Esophagus (tissue), 2 donors: ENCODE data around the gene PPP1R8. TPM values are rescaled to one million over a fixed set of nuclear protein-coding genes. Genes with fewer than 3 reads are reported as not detected.

Experiments
- H3K27ac ChIP-seq, 2 donors: one replicate each; pipeline ENCODE4 v1.5.1; 2013; ENCODE audit warnings: low read depth in 2 of 2, mild to moderate bottlenecking in 2 of 2, inconsistent platforms in 1 of 2, low read length in 1 of 2, moderate library complexity in 1 of 2
- H3K27me3 ChIP-seq, 2 donors: one replicate each; pipeline ENCODE4 v1.6.1; 2013; ENCODE audit warnings: low read length in 2 of 2, control low read depth in 1 of 2, mild to moderate bottlenecking in 1 of 2; ENCODE audit not compliant: insufficient read depth in 2 of 2, control insufficient read depth in 1 of 2
- H3K36me3 ChIP-seq, 2 donors: one replicate each; pipeline ENCODE4 v1.6.1; 2013; ENCODE audit warnings: low read length in 1 of 2; ENCODE audit not compliant: control insufficient read depth in 2 of 2, insufficient read depth in 2 of 2
- H3K4me1 ChIP-seq, 2 donors: one replicate each; pipeline ENCODE4 v1.6.1; 2013; ENCODE audit warnings: low read length in 1 of 2; ENCODE audit not compliant: control insufficient read depth in 2 of 2, insufficient read depth in 2 of 2
- H3K4me3 ChIP-seq, 2 donors: one replicate each; pipeline ENCODE4 v1.5.1; 2013; ENCODE audit warnings: low read length in 2 of 2, mild to moderate bottlenecking in 2 of 2, low read depth in 1 of 2, moderate library complexity in 1 of 2
- H3K9me3 ChIP-seq, 2 donors: one replicate each; pipeline ENCODE4 v1.6.1; 2013; ENCODE audit warnings: mild to moderate bottlenecking in 2 of 2, low read depth in 1 of 2, low read length in 1 of 2, moderate library complexity in 1 of 2; ENCODE audit not compliant: control insufficient read depth in 2 of 2, insufficient read depth in 1 of 2
- WGBS, 2 donors: extraction: QIAGEN DNeasy Blood & Tissue Kit; methylation state at CpG; one replicate each; pipeline ENCODE4 v1.1.7; 2013; 5-methylcytosine and 5-hydroxymethylcytosine counted together
- polyA plus RNA-seq, 2 donors: library from polyadenylated mRNA; stranded (reverse); fragments of 200-250 nt; gene quantifications; one replicate each; pipeline ENCODE4 v1.2.3, GENCODE V29; 2013
- donor health status: healthy with polysubstance abuse.
- donor health status: Bipolar disorder and iron deficiency.

Gene PPP1R8
- polyA plus RNA-seq, 2 donors = 15.5 to 27.2 TPM

DNA sequence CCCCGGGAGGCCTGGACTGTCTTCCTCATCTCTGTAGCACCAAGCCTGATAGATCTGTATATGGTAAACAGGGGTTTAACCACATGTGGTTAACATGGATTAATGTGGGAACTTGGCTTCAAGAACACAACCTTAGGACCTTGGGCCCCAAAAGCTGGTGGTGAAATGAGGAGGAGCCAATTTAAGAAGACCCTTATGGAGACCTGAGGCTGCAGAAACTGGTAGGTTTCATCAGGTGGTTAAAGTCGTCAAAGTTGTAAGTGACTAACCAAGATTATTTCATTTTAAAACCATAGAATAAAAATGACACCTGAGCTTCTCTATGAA, 55.7 kb downstream of the PPP1R8 start:
- Histone ChIP-seq H3K36me3 (peaks cover 0 to 10% of the 10 kb centered on the region in 2 donors), H3K4me3 (no peak overlapping the region), H3K9me3 (no peaks in the 10 kb centered on the region), H3K27me3 (no peaks in the 10 kb centered on the region), H3K4me1 (no peaks in the 10 kb centered on the region), H3K27ac (no peak overlapping the region)
- WGBS, 2 donors = 75 to 81% methylated on average over 2 of the region's 2 CpGs

DNA sequence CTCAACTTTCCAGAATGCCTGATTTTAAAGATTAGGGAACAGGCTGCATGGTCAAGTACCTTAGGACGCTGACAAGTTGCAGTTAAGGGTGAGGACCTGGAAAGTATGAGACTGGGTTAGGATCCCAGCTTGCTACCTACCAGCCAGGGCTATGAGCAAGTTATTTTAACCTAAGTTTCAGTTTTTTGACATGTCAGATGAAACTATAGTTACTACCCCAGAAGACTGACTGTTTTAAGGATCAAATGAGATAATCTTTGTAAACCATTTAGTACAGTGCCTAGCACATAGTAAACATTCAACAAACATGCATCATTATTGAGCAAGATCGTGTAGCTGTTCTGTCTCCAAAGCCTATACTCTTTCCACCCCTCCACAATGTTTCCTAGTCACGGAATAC, 56.2 kb downstream of the PPP1R8 start:
- Histone ChIP-seq H3K4me3 (no peak overlapping the region), H3K27ac (no peak overlapping the region), H3K36me3 (peaks cover 0 to 10% of the 10 kb centered on the region in 2 donors), H3K27me3 (no peaks in the 10 kb centered on the region), H3K4me1 (no peaks in the 10 kb centered on the region), H3K9me3 (no peaks in the 10 kb centered on the region)
- 73 to 78% methylated on average over 3 of the region's 3 CpGs for WGBS, 2 donors

GRCh38 chr1:27887215-27888021, 56.8 kb downstream of the PPP1R8 start:
- H3K4me3 ChIP-seq = no peak overlapping the region
- H3K27me3 ChIP-seq = no peaks in the 10 kb centered on the region
- no peaks in the 10 kb centered on the region for H3K9me3 ChIP-seq
- WGBS, 2 donors = 70 to 72% methylated on average over 8 of the region's 8 CpGs
- H3K27ac ChIP-seq = peak overlapping the region; percentile 47 to 73
- no peaks in the 10 kb centered on the region for H3K4me1 ChIP-seq
- H3K36me3 ChIP-seq = peaks cover 0 to 10% of the 10 kb centered on the region in 2 donors

- no peaks in the 10 kb centered on the region for H3K4me1 ChIP-seq
- no peak overlapping the region for H3K4me3 ChIP-seq
- H3K36me3 ChIP-seq = peaks cover 5 to 12% of the 10 kb centered on the region in 2 donors
Measured at GRCh38 chr1:27889506-27889905, 58.9 kb downstream of the PPP1R8 start.

DNA sequence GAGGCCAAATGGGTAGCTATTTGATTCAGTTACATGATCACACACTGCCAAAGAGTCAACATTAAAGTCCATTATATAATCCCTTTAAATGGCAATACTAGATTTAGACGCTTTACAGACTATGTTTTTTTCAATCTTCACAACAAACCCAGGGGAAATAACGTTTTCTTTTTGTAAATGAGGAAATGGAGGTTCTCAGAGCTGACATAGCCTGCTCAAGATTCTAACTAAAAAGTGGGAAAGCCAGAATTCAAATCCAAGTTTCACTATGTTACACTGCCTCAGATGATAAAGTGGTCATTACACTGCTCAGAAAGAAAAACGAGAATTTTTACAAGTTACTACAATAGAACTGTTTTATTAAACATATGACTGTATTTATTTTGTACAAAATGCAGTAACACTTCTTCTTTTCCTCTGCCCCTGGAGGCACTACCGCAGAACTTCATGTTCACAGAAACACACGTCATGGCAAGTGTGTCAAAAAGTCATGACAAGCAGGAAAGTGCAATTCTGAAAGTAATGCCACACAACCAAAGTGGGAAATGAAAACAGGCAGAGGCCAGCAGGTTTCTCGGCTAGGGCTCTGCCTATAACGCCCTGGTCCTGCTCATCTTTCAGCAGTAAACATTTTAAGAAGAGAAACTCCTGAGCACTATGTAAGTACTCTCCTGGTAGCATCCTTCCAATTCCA, 60.8 kb downstream of the PPP1R8 start:
- Histone ChIP-seq H3K36me3 (peaks cover 5 to 10% of the 10 kb centered on the region in 2 donors), H3K4me1 (no peaks in the 10 kb centered on the region), H3K27me3 (no peaks in the 10 kb centered on the region), H3K27ac (no peak overlapping the region), H3K4me3 (no peak overlapping the region), H3K9me3 (no peaks in the 10 kb centered on the region)
- 65 to 68% methylated on average over 7 of the region's 7 CpGs for WGBS, 2 donors

More at GRCh38 chr1:27889506-27889905, 58.9 kb downstream of the PPP1R8 start:
- Histone ChIP-seq H3K27ac (no peak overlapping the region), H3K9me3 (no peaks in the 10 kb centered on the region), H3K27me3 (no peaks in the 10 kb centered on the region)
- 88 to 93% methylated on average over 3 of the region's 3 CpGs for WGBS, 2 donors

DNA sequence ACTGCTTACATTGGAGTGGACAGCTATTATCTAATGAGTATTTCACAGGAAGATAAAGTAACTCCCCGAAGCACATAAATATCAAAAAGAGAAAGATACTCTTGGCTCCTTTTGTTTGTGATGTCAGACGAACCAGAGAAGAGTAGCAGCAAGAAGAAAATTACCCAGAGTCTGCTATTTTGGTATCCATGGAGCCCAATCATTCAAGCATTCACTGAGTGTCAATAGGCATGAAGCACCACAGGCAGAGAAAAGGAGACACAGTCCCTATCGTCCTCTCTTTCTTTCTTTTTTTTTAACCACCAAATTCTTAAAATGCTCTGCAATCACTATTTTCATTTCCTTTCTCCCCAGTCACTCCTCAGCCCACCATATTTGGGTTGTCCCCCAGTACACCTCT, 63.9 kb downstream of the PPP1R8 start:
- Histone ChIP-seq H3K4me3 (no peak overlapping the region), H3K36me3 (peaks cover 7 to 8% of the 10 kb centered on the region in 2 donors), H3K9me3 (no peaks in the 10 kb centered on the region), H3K27me3 (no peaks in the 10 kb centered on the region), H3K27ac (no peak overlapping the region), H3K4me1 (no peaks in the 10 kb centered on the region)
- 71 to 76% methylated on average over 3 of the region's 3 CpGs for WGBS, 2 donors

Other genes starting within 250 kb of the PPP1R8 start
- gene AHDC1, start 226.6 kb upstream of the PPP1R8 start, polyA plus RNA-seq = 10 to 100 TPM; 24.7 to 58.4 TPM
- gene FGR, start 195.6 kb upstream of the PPP1R8 start, polyA plus RNA-seq = 1 to 10 TPM; 3.4 to 3.6 TPM
- gene IFI6, start 158.6 kb upstream of the PPP1R8 start, polyA plus RNA-seq = 1 to 10 TPM; 7.0 to 9.6 TPM
- 1 to 10 TPM; 3.5 to 4.2 TPM for gene FAM76A, start 104.8 kb upstream of the PPP1R8 start, polyA plus RNA-seq
- 10 to 100 TPM; 23.7 to 27.5 TPM for gene STX12, start 57.6 kb upstream of the PPP1R8 start, polyA plus RNA-seq
- gene THEMIS2, start 41.8 kb downstream of the PPP1R8 start, polyA plus RNA-seq = 1 to 10 TPM; 2.5 to 2.7 TPM
- 10 to 100 TPM; 13.7 to 22.4 TPM for gene RPA2, start 83.8 kb downstream of the PPP1R8 start, polyA plus RNA-seq
- under 1 TPM; 0.59 to 0.98 TPM for gene SMPDL3B, start 104.2 kb downstream of the PPP1R8 start, polyA plus RNA-seq
- gene XKR8, start 129.2 kb downstream of the PPP1R8 start, polyA plus RNA-seq = 1 to 10 TPM; 2.8 to 4.2 TPM